Measurements from ENCODE around the gene PAMR1.

DNA sequence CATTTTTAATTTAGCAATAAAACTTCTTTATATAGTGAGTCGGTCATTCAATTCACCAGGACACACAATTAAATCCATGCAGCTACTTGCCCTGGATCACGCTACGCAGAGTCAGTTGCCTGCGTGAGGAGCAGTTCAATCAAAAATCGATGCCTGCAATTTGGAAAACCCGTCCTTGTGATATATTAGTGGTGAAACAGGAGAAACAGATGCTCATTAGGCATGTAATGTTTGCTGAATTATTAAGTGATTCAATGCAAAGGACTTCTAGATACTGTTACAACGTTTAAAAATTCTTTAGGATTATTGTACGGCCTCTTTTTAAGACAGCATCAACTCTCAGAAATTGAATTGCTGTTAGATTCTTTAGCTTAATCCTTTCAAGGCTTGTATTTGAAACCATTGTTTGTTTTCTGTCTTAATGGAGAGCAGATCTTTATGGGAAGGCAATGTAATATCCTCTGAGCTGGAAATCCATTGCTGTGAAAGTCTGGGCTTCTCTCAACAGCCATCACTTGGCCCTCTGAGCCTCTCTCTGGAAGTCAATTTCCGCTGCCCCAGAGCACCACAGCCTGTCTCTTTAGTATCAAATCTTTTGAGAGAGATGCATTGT is 20.1 kb upstream of the PAMR1 start:
- TF ChIP-seq, protein P1, sequence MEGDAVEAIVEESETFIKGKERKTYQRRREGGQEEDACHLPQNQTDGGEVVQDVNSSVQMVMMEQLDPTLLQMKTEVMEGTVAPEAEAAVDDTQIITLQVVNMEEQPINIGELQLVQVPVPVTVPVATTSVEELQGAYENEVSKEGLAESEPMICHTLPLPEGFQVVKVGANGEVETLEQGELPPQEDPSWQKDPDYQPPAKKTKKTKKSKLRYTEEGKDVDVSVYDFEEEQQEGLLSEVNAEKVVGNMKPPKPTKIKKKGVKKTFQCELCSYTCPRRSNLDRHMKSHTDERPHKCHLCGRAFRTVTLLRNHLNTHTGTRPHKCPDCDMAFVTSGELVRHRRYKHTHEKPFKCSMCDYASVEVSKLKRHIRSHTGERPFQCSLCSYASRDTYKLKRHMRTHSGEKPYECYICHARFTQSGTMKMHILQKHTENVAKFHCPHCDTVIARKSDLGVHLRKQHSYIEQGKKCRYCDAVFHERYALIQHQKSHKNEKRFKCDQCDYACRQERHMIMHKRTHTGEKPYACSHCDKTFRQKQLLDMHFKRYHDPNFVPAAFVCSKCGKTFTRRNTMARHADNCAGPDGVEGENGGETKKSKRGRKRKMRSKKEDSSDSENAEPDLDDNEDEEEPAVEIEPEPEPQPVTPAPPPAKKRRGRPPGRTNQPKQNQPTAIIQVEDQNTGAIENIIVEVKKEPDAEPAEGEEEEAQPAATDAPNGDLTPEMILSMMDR (IDR thresholded peaks at IDR 0.05), result no peak
- TF ChIP-seq EZH2 (IDR thresholded peaks at IDR 0.05), result no peak
